ENCODE data around the gene TCP11L2. TPM values are rescaled to one million over a fixed set of nuclear protein-coding genes. Genes with fewer than 3 reads are reported as not detected.

The TCP11L2 gene
- total and polyA plus RNA-seq, 2 of the 13 experiments (the other 11 are each of a cell fraction or from before 2014, with no cell fraction given): 4.6 to 24.1 TPM

GRCh38 chr12:106301611-106302321, 767 bp upstream of the TCP11L2 start (continued):
- TF ChIP-seq ZNF646 (CRISPR knock-in tag; IDR thresholded peaks at IDR 0.05) (no peak), SIX1 (CRISPR knock-in tag; IDR thresholded peaks at IDR 0.05; ENCODE audit: borderline replicate concordance) (no peak), DRAP1 (CRISPR knock-in tag; IDR thresholded peaks at IDR 0.05) (no peak), ZNF20 (CRISPR knock-in tag; IDR thresholded peaks at IDR 0.05) (no peak), NONO (IDR thresholded peaks at IDR 0.05) (no peak), NONO (CRISPR knock-in tag; conservative IDR thresholded peaks at IDR 0.05) (no peak), ATM (IDR thresholded peaks at IDR 0.05; ENCODE audit: borderline replicate concordance) (no peak), HHEX (CRISPR knock-in tag; IDR thresholded peaks at IDR 0.05) (no peak), SAP130 (CRISPR knock-in tag; IDR thresholded peaks at IDR 0.05; ENCODE audit: low read depth) (0 out of 2 replicates have a peak, but pooled peaks have one; percentile 30), ZBTB43 (CRISPR knock-in tag; conservative IDR thresholded peaks at IDR 0.05) (0 out of 2 replicates have a peak, but pooled peaks have one; percentile 30), ZNF431 (CRISPR knock-in tag; IDR thresholded peaks at IDR 0.05; ENCODE audit: borderline replicate concordance, low read depth) (no peak), ZBTB2 (CRISPR knock-in tag; IDR thresholded peaks at IDR 0.05; ENCODE audit: low read depth) (no peak), ZNF430 (CRISPR knock-in tag; IDR thresholded peaks at IDR 0.05) (no peak), RFX1 (IDR thresholded peaks at IDR 0.05) (no peak), ZNF773 (CRISPR knock-in tag; IDR thresholded peaks at IDR 0.05; ENCODE audit: borderline replicate concordance) (no peak), ZNF280D (CRISPR knock-in tag; IDR thresholded peaks at IDR 0.05) (no peak), NAIF1 (CRISPR knock-in tag; IDR thresholded peaks at IDR 0.05; ENCODE audit: borderline replicate concordance) (no peak)
